Measurements from ENCODE around the gene LINC00237. TPM values are rescaled to one million over a fixed set of nuclear protein-coding genes. Genes with fewer than 3 reads are reported as not detected.

Gene LINC00237
- total RNA-seq, 1 experiment from 2014 or later: 0.90 TPM

DNA sequence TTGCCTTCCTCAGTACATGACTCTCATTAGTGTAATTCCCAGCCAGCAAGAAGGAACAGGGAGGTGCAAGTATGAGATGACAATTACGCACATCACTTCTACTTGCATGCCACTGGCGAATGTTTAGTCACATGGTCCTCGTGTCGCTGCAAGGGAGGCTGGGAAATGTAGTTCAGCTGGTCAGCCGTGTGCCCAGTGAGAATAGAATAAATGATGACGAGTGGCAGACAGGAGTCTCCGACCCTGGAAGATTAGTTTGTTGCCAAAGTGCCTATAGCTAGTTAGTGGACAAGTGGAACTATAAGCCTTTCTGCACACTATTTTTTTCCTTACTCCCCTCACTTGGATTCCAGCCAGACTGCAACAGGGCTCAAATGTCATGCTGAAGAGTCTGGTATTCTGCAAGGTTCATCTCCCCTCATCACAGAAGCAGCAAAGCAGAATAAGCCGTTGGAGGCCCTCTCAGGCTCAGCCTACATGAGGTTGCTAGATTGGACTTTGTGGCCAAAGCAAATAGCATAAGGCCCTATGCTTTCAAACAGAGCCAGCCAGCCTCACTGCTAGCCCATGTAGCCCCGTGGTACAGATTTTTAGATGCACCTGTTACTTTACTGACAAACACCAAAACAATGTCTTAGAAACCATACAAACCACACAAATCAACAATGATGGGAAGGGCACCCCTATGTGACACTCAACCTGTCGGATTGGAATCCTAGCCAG, 9.7 kb downstream of the LINC00237 start:
- H3K18ac ChIP-seq (ENCODE audit: insufficient read length, low read depth, low read length): no peak overlapping the region
- no peak overlapping the region for H2AK5ac ChIP-seq (ENCODE audit: insufficient read length, low read length)
- no peak overlapping the region for H3K14ac ChIP-seq (ENCODE audit: insufficient read depth, low read length)
- no CpG with 5 or more reads among the region's 10 CpGs for WGBS (ENCODE audit: extremely low coverage, insufficient read length, low lambda C conversion rate)
- no peaks in the 10 kb centered on the region for H3K36me3 Mint-ChIP-seq (ENCODE audit: insufficient read depth in 1 of 3, low read depth in 3 of 3)
- peaks cover 33 to 43% of the 10 kb centered on the region in 2 experiments for H3K4me1 Mint-ChIP-seq
- H3K79me2 ChIP-seq (ENCODE audit: insufficient read depth, low read length): no peaks in the 10 kb centered on the region
- H2BK20ac ChIP-seq (ENCODE audit: low read depth, low read length, poor library complexity, severe bottlenecking): no peak overlapping the region
- H3K27ac ChIP-seq (ENCODE audit: insufficient read length, low read depth, low read length): no peak overlapping the region
- H3K23me2 ChIP-seq (ENCODE audit: insufficient read length, low read depth, low read length, poor library complexity, severe bottlenecking): peaks cover 18% of the 10 kb centered on the region
- no peaks in the 10 kb centered on the region for H3K9me3 ChIP-seq (ENCODE audit: control insufficient read depth, low read depth, low read length)
- H3T11ph ChIP-seq (ENCODE audit: low read length): no peak overlapping the region
- no peaks in the 10 kb centered on the region; the same call in 1 of the 2 replicates for H3K4me1 ChIP-seq (ENCODE audit: insufficient read depth, low read length)
- H3K27me3 ChIP-seq (ENCODE audit: insufficient read depth, low read length): peaks cover 15% of the 10 kb centered on the region
- no peak overlapping the region for H2BK120ac ChIP-seq (ENCODE audit: low read depth, low read length, poor library complexity, severe bottlenecking)
- H3K27me3 Mint-ChIP-seq (ENCODE audit: low read depth): peaks cover 65% of the 10 kb centered on the region
- peak overlapping the region; percentile 14 for H3K4me2 ChIP-seq (ENCODE audit: insufficient read depth, insufficient read length, low read length)
- no peak overlapping the region for H3K4ac ChIP-seq (ENCODE audit: low read depth, low read length)
- H2AFZ ChIP-seq (ENCODE audit: low read length): no peak overlapping the region
- no peak overlapping the region for H2BK12ac ChIP-seq (ENCODE audit: insufficient read length, low read depth, low read length)
- H4K20me1 ChIP-seq (ENCODE audit: control insufficient read depth, insufficient read depth, insufficient read length): no peaks in the 10 kb centered on the region
- no peaks in the 10 kb centered on the region; a peak in 2 of 5 replicates for H3K9me3 Mint-ChIP-seq
- H3K79me1 ChIP-seq (ENCODE audit: insufficient read depth, low read depth, low read length, poor library complexity, severe bottlenecking): no peaks in the 10 kb centered on the region
- H2BK15ac ChIP-seq (ENCODE audit: low read depth, low read length): no peak overlapping the region
- no peak overlapping the region for H4K8ac ChIP-seq (replicated peaks; ENCODE audit: insufficient read length, low read depth, low read length)
- H3K27ac Mint-ChIP-seq: no peak overlapping the region; a peak in 1 of 7 replicates
- H3K4me3 Mint-ChIP-seq: no peak overlapping the region; a peak in 1 of 5 replicates
- no peak overlapping the region for H3K9ac ChIP-seq (ENCODE audit: extremely low read depth, insufficient read length, low read length)
- TF ChIP-seq, protein P1, sequence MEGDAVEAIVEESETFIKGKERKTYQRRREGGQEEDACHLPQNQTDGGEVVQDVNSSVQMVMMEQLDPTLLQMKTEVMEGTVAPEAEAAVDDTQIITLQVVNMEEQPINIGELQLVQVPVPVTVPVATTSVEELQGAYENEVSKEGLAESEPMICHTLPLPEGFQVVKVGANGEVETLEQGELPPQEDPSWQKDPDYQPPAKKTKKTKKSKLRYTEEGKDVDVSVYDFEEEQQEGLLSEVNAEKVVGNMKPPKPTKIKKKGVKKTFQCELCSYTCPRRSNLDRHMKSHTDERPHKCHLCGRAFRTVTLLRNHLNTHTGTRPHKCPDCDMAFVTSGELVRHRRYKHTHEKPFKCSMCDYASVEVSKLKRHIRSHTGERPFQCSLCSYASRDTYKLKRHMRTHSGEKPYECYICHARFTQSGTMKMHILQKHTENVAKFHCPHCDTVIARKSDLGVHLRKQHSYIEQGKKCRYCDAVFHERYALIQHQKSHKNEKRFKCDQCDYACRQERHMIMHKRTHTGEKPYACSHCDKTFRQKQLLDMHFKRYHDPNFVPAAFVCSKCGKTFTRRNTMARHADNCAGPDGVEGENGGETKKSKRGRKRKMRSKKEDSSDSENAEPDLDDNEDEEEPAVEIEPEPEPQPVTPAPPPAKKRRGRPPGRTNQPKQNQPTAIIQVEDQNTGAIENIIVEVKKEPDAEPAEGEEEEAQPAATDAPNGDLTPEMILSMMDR (conservative IDR thresholded peaks at IDR 0.05): no peak
- no peak overlapping the region for H2BK5ac ChIP-seq (ENCODE audit: insufficient read length, low read length)
- H3K23ac ChIP-seq (ENCODE audit: insufficient read length, low read depth, low read length): no peak overlapping the region
- peak; percentile 72 for DNase-seq
- no peak overlapping the region for H3K56ac ChIP-seq (ENCODE audit: insufficient read length, low read depth, low read length)
- no peak overlapping the region for H4K5ac ChIP-seq (ENCODE audit: insufficient read length, low read depth, low read length)
- H4K91ac ChIP-seq (ENCODE audit: insufficient read length, low read depth, low read length): no peak overlapping the region

Data from H9 (cell line).